K562 (cell line): ENCODE data around the gene PUM1.

Experiments used
- BRCA1 ChIP-seq, 2 experiments: fragments of 450-650 bp in 1 of 2; sonication (generic) in 1 of 2; formaldehyde crosslinking in 1 of 2; IDR thresholded peaks; 2 replicates each; pipeline versions ENCODE4 v1.5.0 to v1.6.1; 2017 to 2020; ENCODE audit warnings: mild to moderate bottlenecking in 1 of 2, missing genetic modification reagents in 1 of 2
- EZH2 ChIP-seq: IDR thresholded peaks from 2 replicates; pipeline ENCODE4 v1.6.1; 2012; ENCODE audit warnings: low read depth, mild to moderate bottlenecking, inconsistent platforms, low read length, borderline replicate concordance
- MAFK ChIP-seq: IDR thresholded peaks from 2 replicates; pipeline ENCODE4 v1.6.1; 2011; ENCODE audit warnings: low read length, improper control_type of control experiment
- TF ChIP-seq, protein P1 (sequence below), 3 experiments: IDR thresholded peaks in 2 of 3; conservative IDR thresholded peaks in 1 of 3; 2 replicates each; pipeline ENCODE4 v1.5.1; 2011 to 2012; ENCODE audit warnings: low read length in 3 of 3, mild to moderate bottlenecking in 3 of 3, control low read depth in 2 of 3, improper control_type of control experiment in 1 of 3, inconsistent platforms in 1 of 3, low read depth in 1 of 3, mixed read lengths in 1 of 3, moderate library complexity in 1 of 3; ENCODE audit not compliant: insufficient read depth in 2 of 3
- TF ChIP-seq, protein P2 (sequence below): fragments of 250-450 bp; sonication (Bioruptor Pico); IDR thresholded peaks from 2 replicates; pipeline ENCODE4 v1.4.0; 2020; ENCODE audit warnings: mild to moderate bottlenecking

DNA sequence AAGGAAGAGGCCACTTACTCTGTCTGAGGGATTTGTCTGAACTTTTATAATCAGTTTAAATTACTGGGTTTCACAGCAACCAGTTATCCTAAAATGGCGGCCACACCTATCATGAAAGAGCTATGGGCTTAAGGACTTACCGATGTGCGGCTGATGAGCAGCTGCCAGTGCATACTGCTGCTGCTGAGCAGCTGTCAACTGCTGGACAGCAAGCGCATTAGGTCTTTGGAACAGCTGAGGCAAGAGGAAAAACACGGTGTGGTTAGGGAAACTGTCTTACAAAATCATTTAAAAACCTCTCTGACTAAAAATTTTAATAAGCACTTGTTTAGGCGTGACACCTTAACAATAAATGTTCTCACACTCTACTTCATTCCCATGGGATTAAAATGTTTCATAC lies 84.3 kb downstream of the PUM1 start:
- no peak for TF ChIP-seq BRCA1 (IDR thresholded peaks at IDR 0.05)
- no peak for TF ChIP-seq BRCA1 (CRISPR knock-in tag; IDR thresholded peaks at IDR 0.05)
- TF ChIP-seq, protein P1, sequence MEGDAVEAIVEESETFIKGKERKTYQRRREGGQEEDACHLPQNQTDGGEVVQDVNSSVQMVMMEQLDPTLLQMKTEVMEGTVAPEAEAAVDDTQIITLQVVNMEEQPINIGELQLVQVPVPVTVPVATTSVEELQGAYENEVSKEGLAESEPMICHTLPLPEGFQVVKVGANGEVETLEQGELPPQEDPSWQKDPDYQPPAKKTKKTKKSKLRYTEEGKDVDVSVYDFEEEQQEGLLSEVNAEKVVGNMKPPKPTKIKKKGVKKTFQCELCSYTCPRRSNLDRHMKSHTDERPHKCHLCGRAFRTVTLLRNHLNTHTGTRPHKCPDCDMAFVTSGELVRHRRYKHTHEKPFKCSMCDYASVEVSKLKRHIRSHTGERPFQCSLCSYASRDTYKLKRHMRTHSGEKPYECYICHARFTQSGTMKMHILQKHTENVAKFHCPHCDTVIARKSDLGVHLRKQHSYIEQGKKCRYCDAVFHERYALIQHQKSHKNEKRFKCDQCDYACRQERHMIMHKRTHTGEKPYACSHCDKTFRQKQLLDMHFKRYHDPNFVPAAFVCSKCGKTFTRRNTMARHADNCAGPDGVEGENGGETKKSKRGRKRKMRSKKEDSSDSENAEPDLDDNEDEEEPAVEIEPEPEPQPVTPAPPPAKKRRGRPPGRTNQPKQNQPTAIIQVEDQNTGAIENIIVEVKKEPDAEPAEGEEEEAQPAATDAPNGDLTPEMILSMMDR (IDR thresholded peaks at IDR 0.05 in 2 of 3, conservative IDR thresholded peaks at IDR 0.05 in 1 of 3; ENCODE audit: insufficient read depth in 2 of 3, low read depth in 1 of 3, low read length in 3 of 3), result no peak
- TF ChIP-seq, protein P2, sequence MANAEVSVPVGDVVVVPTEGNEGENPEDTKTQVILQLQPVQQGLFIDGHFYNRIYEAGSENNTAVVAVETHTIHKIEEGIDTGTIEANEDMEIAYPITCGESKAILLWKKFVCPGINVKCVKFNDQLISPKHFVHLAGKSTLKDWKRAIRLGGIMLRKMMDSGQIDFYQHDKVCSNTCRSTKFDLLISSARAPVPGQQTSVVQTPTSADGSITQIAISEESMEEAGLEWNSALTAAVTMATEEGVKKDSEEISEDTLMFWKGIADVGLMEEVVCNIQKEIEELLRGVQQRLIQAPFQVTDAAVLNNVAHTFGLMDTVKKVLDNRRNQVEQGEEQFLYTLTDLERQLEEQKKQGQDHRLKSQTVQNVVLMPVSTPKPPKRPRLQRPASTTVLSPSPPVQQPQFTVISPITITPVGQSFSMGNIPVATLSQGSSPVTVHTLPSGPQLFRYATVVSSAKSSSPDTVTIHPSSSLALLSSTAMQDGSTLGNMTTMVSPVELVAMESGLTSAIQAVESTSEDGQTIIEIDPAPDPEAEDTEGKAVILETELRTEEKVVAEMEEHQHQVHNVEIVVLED (CRISPR knock-in tag), result no peak
- TF ChIP-seq EZH2, result no peak
- TF ChIP-seq MAFK, result no peak
